GM21360 (cell line): ENCODE data around the gene ADISSP.

Source experiments
- ATAC-seq: cut with Tn5 transposase; IDR thresholded peaks from one replicate; pipeline ENCODE4 v1.9.1; 2021; ENCODE audit warnings: mild to moderate bottlenecking, moderate library complexity; ENCODE audit not compliant: unreplicated experiment

Gene ADISSP

GRCh38 chr20:3782597-3782996, 15.0 kb upstream of the ADISSP start:
- no peak for ATAC-seq

GRCh38 chr20:3781153-3781910, 13.8 kb upstream of the ADISSP start, which contains the start of gene SPEF1:
TSS of gene SPEF1 (minus strand) at chr20:3781448. CDS start at chr20:3781287, 161 bp downstream.
- ATAC-seq = peak; percentile 55

DNA sequence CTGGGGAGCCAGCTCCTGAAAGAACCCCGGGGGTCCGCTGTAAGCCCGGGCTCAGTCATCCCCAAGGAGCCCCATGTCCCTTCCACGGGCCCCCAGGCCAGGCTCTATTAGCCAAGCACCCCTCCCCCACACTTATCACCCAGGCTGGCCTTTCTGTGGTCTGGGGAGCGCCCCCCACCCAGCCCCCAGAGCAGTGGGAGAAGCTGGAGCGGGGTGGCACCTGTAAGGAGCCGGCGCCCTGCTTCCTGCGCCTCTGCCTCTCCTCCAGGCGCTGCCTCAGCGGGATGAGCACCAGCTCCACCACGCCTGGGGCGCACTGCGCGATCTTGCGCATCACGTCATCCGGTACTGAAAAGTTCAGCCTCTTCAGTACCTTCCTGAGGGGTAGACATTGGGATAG, 11.4 kb upstream of the ADISSP start:
- ATAC-seq = no peak

- no peak for ATAC-seq
Measured at GRCh38 chr20:3777716-3778629, 10.4 kb upstream of the ADISSP start.

- no peak for ATAC-seq
Measured at GRCh38 chr20:3777381-3777715, 9.8 kb upstream of the ADISSP start.

GRCh38 chr20:3775457-3776108, 8.0 kb upstream of the ADISSP start:
- ATAC-seq = no peak

- no peak for ATAC-seq
Measured at GRCh38 chr20:3771552-3772058, 4.1 kb upstream of the ADISSP start.

DNA sequence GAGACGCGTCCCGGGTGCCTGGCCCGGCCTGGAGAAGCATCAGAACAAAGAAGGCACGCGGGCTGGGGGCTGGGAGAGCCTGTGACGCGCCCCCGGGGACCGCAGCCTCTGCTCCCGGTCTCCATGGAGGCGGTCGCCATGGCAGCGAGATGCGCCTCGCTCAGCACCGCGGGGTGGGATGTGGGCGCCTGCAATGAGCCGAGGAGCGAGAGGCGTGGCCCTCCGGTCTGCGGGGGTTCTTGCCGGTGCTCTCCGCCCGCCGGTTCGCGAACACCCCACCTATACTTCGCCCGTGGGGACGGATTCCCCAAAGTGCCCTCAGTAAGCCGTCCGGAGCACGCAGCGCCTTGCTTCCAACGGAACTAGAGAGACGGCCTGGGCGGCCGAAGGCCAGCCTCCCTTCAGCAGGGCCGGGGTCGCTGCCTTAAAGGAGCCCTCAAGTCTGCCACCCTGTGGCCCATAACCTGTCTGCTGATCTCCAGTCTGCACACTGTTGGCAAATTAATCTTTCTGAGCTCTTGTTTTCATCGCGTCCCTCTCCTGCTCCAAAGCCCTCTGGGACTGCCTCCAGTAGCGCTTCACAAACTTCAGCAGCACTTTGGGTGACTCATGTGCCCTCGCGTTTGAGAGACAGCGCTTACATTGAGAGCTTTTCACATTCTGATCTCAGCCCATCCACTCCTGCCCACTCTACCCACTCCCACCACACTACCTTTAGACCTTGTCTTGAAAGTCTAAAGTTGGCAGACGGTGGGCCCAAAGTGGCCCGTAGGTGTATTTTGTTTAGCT, 983 bp upstream of the ADISSP start:
- ATAC-seq = peak; percentile 26

- ATAC-seq = no peak
Measured at GRCh38 chr20:3767110-3767426, 485 bp downstream of the ADISSP start.

DNA sequence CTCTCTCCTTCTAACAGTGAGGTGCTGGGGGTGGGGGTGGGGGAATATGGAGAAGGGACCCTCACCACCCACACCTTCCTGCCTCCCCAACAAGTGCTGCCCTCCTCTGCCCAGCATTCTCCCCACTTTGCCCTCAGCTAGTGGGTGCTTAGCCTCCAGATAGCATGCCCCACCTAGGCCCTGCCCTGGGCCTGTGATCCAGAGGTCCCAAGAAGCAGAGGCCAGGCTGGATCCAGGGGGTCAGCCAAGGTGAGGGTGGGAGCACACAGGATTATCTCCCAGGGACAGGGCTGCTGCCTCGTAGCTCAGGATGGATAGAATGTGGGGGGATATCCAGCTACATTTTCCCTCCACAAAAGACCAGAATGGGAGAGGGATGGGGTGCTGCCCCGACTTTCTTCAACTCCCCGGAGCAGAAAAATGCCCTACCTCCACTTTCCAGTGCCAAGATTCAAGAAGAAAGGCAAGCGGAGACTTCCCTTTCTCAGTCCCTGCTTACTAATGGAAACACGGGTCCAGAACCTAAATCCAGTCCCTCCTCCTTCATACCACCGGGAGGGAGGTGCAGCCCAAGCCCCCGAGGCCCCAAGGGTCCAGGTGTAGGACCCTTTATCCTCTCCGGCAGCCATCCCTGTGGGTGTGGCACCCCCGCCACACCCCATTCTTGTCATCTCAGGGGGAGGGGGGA, 987 bp downstream of the ADISSP start:
- no peak for ATAC-seq

DNA sequence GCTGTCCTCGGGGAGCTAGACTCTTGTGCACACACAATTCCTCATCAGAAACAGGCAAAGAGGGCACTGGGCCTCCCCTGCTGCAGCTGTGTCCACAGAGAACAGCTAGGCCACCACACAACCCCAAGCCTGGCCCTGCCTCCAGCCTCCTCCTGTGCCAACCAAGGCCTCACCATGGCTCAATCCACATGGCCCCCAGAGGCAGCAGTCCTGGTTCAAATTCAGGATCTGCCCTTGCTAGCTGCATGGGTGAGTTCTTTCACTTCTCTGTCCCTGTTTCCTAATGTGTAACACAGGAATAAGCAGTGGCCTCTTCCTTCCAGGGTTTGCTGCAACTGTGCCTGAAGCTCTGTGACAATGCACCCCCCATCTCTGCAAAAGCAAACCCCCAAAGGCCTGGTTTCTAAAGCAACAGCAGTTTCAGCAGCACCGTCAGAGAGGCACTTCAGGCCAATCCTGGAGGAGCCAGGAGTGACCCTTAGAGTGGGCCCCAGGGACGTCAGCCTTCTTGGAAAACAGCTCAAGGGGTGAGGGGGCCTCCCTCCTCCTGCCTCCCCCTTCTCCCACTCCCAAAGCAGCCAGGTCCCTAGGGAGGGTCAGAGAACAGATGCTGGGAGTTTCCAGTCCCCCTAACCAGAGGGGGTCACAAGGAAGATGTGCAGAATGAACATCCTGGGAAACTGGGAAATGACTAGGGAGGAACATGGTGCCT, 2.2 kb downstream of the ADISSP start:
- no peak for ATAC-seq

- no peak for ATAC-seq
Measured at GRCh38 chr20:3764659-3765058, 2.9 kb downstream of the ADISSP start.

- no peak for ATAC-seq
Measured at GRCh38 chr20:3763671-3764601, 3.6 kb downstream of the ADISSP start.

DNA sequence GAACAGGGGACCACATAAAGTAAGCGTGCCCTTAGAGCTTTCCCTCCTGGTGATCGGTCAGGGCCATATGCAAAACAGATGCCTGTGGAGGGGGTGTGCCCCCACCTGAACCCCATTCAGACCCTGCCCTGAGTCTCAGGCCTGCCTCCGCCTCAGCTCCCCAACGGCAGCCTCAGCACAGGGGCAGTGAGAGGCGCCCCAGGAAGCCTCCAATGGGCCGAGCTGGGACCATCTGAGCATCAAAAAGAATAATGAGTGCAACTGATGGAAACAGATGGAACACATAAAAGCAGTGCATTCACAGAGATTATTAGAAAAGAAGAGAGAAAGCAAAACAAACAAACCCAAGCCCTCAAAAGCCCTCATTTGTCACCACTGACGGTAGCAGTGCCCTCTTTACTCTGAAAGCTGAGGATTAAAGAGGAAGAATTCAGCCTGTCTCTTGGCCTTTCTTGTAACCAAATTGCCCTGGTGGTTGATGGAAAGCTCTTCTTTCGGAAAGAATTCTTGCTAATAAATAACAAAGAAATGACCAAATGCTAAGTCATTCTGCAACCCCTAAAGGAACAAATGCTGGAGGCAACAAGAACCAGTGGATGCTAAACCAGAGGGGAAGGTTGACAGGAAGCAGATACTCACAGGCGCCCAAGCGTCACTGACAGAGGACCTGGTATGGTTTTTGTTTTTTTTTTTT, 6.8 kb downstream of the ADISSP start:
- no peak for ATAC-seq

GRCh38 chr20:3759884-3760283, 7.7 kb downstream of the ADISSP start:
- ATAC-seq = no peak

GRCh38 chr20:3759316-3759823, 8.2 kb downstream of the ADISSP start:
- ATAC-seq = no peak

DNA sequence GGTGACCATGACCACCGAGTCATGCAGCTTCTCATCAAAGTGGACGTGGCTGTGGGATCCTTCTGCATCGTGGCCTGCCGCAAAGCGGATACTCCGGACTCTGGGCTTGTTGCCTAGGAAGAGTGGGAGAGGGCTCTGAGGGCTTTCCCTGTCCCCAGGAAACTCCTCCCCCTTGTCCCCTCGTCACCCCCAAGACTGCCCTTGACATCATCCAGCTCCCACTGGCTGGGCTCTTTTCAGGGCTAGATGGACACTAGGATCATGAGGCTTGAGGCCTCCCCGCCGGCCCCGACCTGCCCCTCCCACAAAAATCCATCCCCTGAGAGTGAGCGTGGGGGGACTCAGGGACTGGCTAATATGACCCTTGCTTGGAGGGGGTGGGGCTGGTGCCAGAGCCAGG, 9.0 kb downstream of the ADISSP start:
- no peak for ATAC-seq

- no peak for ATAC-seq
Measured at GRCh38 chr20:3757268-3757667, 10.3 kb downstream of the ADISSP start.
